GM19099 (cell line): ENCODE data around the gene CYP8B1.

Experiments
- POLR2A ChIP-seq: IDR thresholded peaks from 3 replicates; pipeline ENCODE4 v1.6.1; 2011; ENCODE audit warnings: low read depth; ENCODE audit not compliant: insufficient read length; ENCODE audit errors: extremely low read depth

CYP8B1 gene

GRCh38 chr3:42865256-42865655, 10.4 kb downstream of the CYP8B1 start:
- no peak for TF ChIP-seq POLR2A

- no peak for TF ChIP-seq POLR2A
Measured at GRCh38 chr3:42864321-42864950, 11.2 kb downstream of the CYP8B1 start.

- no peak for TF ChIP-seq POLR2A
Measured at GRCh38 chr3:42856544-42856943, 19.1 kb downstream of the CYP8B1 start.

GRCh38 chr3:42855547-42856380, 19.9 kb downstream of the CYP8B1 start:
- no peak for TF ChIP-seq POLR2A

GRCh38 chr3:42855219-42855546, 20.5 kb downstream of the CYP8B1 start:
- TF ChIP-seq POLR2A = no peak

- TF ChIP-seq POLR2A = no peak
Measured at GRCh38 chr3:42853739-42854302, 21.9 kb downstream of the CYP8B1 start.

- no peak for TF ChIP-seq POLR2A
Measured at GRCh38 chr3:42853056-42853455, 22.6 kb downstream of the CYP8B1 start.

GRCh38 chr3:42852441-42852840, 23.2 kb downstream of the CYP8B1 start:
- no peak for TF ChIP-seq POLR2A

- TF ChIP-seq POLR2A = no peak
Measured at GRCh38 chr3:42851228-42851834, 24.3 kb downstream of the CYP8B1 start.

- no peak for TF ChIP-seq POLR2A
Measured at GRCh38 chr3:42850263-42850662, 25.4 kb downstream of the CYP8B1 start.

- no peak for TF ChIP-seq POLR2A
Measured at GRCh38 chr3:42849017-42849416, 26.7 kb downstream of the CYP8B1 start.

- TF ChIP-seq POLR2A = no peak
Measured at GRCh38 chr3:42847731-42848130, 27.9 kb downstream of the CYP8B1 start.

GRCh38 chr3:42846685-42847522, 28.8 kb downstream of the CYP8B1 start:
- TF ChIP-seq POLR2A = no peak

GRCh38 chr3:42844815-42845214, 30.9 kb downstream of the CYP8B1 start:
- no peak for TF ChIP-seq POLR2A

- TF ChIP-seq POLR2A = no peak
Measured at GRCh38 chr3:42844412-42844713, 31.3 kb downstream of the CYP8B1 start.
